Fibroblast of lung (primary cell): ENCODE results near the gene VAC14.

Experiments used
- EZH2 ChIP-seq: IDR thresholded peaks from 2 replicates; pipeline ENCODE4 v1.5.1; 2012; ENCODE audit warnings: low read length, control low read depth, mild to moderate bottlenecking; ENCODE audit errors: missing control alignments
- TF ChIP-seq, protein P1 (sequence below), 2 donors: IDR thresholded peaks in 1 of 2; conservative IDR thresholded peaks in 1 of 2; 1 replicate in 1 of 2; 2 replicates in 1 of 2; pipeline ENCODE4 v1.5.1; 2011 to 2012; ENCODE audit warnings: low read length in 2 of 2, control low read depth in 1 of 2, inconsistent platforms in 1 of 2, low read depth in 1 of 2, mild to moderate bottlenecking in 1 of 2

DNA sequence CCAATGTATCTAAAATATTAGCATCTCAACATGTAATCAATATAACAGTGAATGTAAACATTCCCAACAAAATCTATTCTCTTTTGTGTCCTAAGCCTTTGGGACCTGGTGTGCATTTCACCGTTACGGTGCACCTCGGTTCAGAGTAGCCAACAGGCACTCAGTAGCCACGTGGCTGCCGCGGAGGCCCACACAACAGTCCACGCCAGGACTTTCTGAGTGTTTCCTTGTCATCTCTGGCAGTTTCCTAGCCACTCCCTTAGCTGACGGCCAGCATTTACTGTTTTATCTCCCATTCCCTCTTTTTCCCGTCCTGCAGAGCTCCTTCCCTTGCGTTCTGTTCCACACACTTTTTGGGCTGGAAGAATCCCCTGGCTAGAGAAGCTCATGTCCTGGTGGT, 36.3 kb downstream of the VAC14 start:
- TF ChIP-seq, protein P1, sequence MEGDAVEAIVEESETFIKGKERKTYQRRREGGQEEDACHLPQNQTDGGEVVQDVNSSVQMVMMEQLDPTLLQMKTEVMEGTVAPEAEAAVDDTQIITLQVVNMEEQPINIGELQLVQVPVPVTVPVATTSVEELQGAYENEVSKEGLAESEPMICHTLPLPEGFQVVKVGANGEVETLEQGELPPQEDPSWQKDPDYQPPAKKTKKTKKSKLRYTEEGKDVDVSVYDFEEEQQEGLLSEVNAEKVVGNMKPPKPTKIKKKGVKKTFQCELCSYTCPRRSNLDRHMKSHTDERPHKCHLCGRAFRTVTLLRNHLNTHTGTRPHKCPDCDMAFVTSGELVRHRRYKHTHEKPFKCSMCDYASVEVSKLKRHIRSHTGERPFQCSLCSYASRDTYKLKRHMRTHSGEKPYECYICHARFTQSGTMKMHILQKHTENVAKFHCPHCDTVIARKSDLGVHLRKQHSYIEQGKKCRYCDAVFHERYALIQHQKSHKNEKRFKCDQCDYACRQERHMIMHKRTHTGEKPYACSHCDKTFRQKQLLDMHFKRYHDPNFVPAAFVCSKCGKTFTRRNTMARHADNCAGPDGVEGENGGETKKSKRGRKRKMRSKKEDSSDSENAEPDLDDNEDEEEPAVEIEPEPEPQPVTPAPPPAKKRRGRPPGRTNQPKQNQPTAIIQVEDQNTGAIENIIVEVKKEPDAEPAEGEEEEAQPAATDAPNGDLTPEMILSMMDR (conservative IDR thresholded peaks at IDR 0.05 in 1 of 2, IDR thresholded peaks at IDR 0.05 in 1 of 2; ENCODE audit: low read depth in 1 of 2, low read length in 2 of 2): no peak
- no peak for TF ChIP-seq EZH2
